Measurements from ENCODE around the gene EXO1.

Gene EXO1

DNA sequence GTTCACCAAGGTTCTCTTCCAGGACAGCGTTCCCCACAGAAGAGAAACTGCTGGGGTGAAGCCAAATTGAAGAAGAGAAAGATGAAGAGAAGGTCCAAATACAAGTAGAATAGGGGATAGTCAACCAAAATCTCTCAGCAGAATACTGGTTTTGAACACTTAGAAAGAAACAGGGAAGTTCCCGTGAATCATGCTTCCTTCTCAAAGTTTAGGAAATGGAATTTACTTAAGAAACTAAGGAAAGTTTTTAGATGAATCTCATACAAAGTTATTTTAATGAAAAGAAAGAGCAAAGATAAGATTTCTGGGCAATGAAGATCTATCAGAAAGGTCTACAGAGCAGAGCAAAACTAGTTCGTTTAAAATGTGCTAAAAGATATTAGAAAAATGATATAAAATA lies 43.3 kb downstream of the EXO1 start:
- no peak for DNase-seq (ENCODE audit: low read depth in 3 of 3)

DNA sequence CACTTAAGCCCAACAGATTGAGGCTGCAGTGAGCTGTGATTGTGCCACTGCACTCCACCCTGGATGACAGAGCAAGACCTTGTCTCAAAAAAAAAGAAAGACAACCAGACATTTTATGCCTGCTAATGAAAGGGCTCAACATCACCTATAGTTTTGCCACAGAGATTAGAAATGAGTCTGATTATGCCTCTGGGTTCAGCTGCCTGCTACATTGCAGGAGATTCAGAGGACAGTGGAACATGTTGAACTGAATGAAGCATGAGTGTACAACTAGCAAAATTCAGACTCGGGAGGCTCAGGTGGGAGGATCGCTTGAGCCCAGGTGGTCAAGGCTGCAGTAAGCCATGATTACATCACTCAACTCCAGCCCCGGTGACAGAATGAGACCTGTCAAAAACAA lies 46.0 kb downstream of the EXO1 start:
- no peak for DNase-seq (ENCODE audit: low read depth in 3 of 3)

DNA sequence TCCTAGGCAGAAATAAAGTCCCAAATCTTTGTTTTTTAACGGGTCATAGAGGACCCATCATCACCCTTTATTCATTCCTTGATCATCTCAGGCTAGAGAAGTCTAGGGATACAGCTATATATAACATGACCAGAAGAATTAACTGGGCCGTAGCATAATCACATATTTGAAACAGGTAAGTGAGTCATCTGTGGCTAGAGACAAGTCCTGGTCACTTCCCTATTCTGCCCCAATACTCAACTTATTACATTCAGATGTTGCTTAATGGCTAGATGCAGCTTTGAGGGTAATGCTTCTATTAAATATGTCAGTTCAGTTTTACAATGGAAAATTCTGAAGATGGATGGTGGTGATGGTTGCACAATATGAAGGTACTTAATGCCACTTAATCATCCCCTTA lies 47.0 kb downstream of the EXO1 start:
- no peak for DNase-seq (ENCODE audit: low read depth in 3 of 3)

DNA sequence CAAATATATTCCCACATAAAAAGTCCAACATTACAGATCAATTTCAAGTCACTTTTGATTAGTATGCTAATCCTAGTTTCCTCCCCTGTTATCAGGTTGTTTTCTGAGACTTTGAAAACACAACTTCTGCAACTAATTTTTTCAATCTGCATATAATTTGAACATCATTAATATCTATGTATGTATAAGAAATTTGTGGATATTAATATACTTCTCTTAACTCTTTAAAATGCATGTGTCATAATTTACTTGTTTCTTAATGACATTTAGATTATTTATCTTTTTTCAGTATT lies 48.6 kb downstream of the EXO1 start:
- DNase-seq (ENCODE audit: low read depth in 3 of 3) = no peak

DNA sequence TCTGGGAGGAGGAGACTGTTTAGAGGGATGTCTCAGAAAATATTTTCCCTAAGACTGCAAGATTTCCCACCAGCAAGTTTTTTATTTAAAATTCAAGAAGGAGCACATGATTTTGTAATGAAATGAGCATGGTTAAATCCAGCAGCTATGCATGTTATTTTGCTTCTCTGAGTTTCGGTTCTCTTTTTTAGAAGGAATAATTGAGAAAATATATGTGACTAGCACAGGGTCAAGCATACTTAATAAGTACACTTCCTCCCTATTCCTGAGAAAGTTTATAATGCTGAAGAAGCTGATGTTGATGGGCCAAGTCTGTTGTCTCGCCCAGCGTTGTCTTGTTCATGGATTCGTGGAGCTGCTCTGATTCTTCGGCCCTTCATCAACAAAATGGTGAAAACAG lies 51.2 kb downstream of the EXO1 start:
- no peak for DNase-seq (ENCODE audit: low read depth in 3 of 3)

DNA sequence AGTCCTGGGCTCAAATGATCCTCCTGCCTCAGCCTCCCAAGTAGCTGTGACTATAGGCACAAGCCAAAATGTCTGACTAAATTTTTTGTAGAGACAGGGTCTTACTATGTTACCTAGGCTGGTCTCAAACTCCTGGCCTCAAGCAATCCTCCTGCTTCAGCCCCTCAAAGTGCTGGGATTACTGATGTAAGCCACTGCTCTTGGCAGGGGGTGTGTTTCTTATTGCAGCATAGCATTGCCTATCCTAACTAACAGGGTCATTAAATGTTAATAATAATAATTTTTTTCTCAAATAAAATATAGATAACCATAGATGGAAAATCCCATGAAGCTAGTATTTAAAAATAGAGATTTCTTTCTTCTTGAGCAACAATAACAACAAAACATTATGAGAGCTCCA lies 52.4 kb downstream of the EXO1 start:
- no peak for DNase-seq (ENCODE audit: low read depth in 3 of 3)

DNA sequence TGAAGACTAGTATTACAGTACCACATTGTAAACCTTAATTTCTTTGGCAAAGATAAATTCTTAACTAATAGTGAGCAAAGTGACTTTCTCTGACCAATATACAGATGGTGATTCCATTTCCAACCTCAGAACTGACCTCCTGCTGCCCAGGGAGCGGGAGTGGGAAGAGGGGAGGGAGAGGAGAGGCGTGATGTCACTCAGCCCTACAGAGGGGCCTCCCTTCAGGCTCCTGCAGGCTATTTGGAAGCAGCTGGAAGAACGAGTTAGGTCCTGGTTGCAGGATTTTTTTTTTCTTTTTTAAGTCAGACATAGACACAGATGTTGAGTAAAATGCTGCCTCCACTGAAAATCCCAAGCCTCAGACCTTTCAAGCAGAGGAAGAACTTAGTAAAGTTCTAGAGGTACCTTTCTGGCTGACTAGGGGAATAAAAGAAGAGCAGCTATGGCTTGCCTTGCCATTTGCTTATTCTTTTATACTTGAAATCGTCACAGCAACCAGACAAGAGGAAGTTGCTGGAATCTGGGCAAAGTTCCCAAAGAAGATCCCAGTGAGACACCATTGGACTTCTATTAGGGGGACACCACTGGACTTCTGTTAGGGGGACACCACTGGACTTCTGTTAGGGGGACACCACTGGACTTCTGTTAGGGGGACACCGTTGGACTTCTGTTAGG lies 54.5 kb downstream of the EXO1 start:
- no peak for DNase-seq (ENCODE audit: low read depth in 3 of 3)

DNA sequence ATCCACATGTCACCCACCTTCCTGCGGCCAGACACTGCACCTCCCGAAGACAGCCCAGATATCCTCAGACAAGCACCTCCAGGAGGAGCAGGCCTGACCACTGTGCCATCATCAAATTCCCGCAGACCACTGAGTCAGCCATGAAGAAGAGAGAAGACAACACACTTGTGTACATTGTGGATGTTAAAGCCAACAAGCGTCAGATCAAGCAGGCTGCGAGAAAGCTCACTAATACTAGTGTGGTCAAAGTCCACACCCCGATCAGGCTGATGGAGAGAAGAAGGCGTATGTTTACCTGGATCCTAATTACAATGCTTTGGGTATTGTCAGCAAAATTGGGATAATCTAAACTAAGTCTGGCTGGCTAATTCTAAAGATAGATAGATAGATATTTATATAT lies 68.2 kb downstream of the EXO1 start:
- DNase-seq (ENCODE audit: low read depth in 3 of 3) = no peak

DNA sequence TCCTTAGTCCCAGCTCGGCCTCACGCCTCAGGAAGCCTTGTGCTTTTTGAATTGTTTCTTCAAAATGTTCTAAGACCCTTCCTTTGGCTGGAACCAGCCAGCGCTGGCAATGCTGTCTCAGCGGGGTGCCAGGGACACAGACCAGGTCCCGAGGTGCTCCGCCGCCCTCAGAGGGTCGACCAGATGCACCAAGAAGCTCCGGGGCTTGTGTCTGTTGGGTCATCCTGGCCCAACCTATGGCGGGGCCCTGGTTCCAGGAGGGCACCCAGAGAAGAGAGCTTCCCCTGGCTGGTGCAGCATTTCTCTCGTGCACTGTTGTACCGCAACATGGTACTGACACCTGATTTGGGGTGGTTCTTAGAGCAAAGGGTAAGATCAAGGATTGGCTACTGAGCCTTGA lies 69.5 kb downstream of the EXO1 start:
- DNase-seq (ENCODE audit: low read depth in 3 of 3) = no peak

DNA sequence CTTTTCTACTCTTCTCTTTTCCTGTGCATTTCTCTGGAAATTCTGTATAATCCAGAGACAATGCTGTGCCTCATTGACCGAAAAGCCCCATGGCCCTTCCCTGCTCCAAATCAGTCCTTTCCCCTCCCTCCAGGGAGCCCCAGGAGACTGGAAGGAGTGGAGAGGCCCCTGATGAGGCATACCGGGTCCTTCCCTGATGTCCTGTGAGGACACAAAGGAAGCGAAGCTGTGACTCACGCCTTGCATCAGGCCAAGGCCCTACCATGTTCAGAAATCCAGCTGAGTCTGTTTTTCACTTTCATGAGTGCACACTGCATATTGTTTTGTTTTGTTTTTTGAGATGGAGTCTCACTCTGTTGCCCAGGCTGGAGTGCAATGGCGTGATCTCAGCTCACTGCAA lies 70.9 kb downstream of the EXO1 start:
- no peak for DNase-seq (ENCODE audit: low read depth in 3 of 3)

DNA sequence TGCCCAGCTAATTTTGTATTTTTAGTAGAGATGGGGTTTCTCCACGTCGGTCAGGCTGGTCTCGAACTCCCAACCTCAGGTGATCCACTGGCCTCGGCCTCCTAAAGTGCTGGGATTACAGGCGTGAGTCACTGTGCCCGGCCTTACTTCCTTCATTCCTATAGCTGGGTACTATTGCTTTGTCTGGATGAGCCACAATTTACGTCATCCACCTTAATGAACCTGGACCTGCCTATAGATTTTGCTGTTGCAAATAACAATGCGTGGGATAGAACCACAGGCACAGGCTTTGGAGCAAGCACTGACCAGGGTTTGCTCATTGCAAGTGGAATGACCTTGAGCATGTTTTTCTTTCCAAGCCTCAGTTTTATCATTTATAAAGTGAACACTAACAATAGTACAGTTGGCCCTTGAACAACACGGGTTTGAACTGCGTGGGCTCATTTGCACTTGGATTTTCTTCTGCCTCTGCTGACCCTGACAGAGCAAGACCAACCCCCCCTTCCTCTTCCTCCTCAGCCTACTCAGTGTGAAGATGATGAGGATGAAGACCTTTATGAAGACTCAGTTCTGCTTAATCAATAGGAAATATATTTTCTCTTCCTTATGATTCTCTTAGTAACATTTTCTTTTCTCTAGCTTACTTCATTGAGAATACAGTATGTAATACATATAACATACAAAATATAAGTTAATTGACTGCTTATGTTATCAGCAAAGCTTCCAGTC lies 76.2 kb downstream of the EXO1 start:
- no peak for DNase-seq (ENCODE audit: low read depth in 3 of 3)

DNA sequence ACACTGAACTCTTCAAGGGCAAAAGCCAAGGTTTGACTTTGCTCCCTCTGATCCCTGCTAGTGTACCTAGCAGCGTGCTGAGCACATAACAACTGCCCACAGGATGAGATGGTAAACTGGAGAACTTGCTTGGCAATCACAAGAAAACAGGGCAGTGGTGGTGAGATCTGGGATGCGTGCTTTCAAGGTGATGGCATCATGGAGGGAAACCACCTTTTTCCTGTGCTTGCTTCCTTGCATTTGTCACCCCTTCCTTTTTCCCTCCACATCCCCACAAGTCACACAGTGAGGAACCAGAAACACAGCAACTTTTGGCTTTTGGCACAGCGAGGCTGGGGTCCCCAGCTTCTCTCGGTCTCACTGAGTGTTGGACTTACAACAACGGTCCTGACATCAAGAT lies 78.1 kb downstream of the EXO1 start:
- no peak for DNase-seq (ENCODE audit: low read depth in 3 of 3)

DNA sequence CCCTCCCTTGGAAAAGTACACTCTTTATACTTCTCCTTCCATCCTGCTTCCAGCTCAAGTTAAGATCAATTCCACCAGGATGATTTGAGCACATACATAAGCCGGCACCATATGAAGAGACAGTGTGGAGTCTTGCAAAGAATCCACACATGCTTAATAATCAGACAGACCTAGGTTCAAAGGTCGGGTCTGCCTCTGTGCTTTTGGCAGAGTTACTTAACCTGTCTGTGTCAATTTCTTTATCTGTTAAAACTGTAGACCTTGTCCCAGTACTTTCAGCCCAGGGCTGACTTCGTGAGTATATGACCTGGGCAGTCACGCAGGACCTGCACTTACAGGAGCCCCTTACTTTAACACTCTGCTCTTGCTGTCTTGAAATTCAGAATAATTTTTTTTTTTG lies 79.3 kb downstream of the EXO1 start:
- DNase-seq (ENCODE audit: low read depth in 3 of 3) = no peak

DNA sequence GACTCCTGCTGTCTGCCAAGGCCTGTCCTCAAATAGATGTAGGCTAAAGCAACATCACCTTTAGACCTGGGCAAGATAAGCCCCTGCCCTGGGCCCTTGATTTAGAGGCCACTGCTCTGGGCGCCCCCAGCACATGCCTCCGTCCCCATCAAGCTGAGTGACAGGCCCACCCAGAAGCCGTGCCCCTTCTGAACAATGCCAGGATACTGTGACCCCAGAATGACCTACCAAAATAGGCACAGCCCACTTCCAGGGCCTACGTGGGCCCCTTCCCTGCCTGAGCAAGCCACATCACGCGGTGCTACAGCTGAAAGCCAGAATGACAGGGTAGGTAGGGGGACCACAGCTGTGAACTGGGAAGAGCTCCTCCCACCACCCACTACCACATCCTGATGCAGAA lies 84.8 kb downstream of the EXO1 start:
- DNase-seq (ENCODE audit: low read depth in 3 of 3) = no peak

DNA sequence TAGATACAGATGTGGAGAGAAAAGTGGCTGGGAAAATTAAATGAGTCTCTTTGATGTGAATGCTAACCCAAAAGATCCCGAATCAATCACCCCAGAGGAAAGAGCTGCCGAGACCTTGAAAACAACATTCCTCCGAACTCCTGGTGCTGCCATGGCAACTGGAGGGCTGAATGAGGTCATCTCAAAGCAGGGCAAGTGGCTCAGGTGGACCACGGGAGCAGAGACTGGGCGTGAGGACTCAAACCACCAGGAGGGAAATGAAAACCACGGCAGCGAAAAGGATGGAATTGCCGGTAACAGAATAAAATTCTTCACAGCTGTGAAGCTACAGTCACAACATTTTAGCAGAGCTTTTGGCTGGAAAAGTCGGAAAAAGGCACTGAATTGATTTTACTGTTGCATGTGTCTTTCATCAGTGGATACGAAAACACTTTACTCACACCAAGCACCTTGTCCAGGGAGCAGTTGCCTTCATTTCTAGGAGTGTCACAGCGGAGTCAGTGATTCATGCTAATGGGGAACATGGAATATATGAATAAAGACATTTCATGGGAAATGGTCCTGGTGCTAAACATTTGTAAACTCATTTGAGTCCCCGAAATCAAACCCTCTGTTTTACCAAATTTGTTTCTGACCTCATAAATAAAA lies 86.3 kb downstream of the EXO1 start:
- DNase-seq (ENCODE audit: low read depth in 3 of 3) = no peak

DNA sequence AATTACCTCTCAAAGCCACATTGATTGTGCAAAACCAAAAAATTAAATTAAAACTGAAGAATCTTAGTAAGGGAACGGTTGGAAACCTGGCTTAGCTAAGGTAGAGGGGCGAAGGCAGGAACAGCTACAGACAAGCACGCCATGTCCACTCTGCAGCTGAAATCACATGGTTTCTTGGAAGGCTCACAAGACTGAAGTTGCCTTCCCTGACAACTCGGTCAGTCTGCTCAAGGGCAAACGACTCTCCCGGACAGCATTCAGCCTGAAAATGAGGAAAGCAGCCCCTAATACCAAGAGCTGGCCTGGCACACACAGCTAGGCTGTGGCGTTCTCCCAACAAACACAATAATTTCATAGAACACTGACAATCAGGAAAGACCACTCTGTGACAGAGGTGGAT lies 86.9 kb downstream of the EXO1 start:
- DNase-seq (ENCODE audit: low read depth in 3 of 3) = no peak
